Bronchial epithelial cell (primary cell): ENCODE results near the gene SLCO2B1. TPM values are rescaled to one million over a fixed set of nuclear protein-coding genes. Genes with fewer than 3 reads are reported as not detected.
A peak's percentile ranks its signal among the peaks of the same experiment; 100 is the strongest.

Source experiments
- DNase-seq: peaks from one replicate; pipeline ENCODE4 v3.0.0-alpha.2; 2010; ENCODE audit warnings: low read depth
- FAIRE-seq: peaks from 2 replicates; lab custom pipeline; 2011; peaks lifted over from hg19 to GRCh38; lab: Jason Lieb, UNC
- H3K27me3 ChIP-seq: 2 replicates; pipeline ENCODE4 v1.5.1; 2011; ENCODE audit warnings: low read length; ENCODE audit not compliant: control insufficient read depth, insufficient read depth
- H3K36me3 ChIP-seq: 2 replicates; pipeline ENCODE4 v1.5.1; 2011; ENCODE audit warnings: low read length; ENCODE audit not compliant: control insufficient read depth, insufficient read depth
- H3K4me3 ChIP-seq: 2 replicates; pipeline ENCODE4 v1.5.1; 2011; ENCODE audit warnings: mild to moderate bottlenecking, low read depth, low read length, control low read depth
- CTCF ChIP-seq: IDR thresholded peaks from 2 replicates; pipeline ENCODE4 v1.5.1; 2011; ENCODE audit warnings: mild to moderate bottlenecking, moderate library complexity, low read length, control low read depth, inconsistent platforms; ENCODE audit not compliant: insufficient read depth, severe bottlenecking
- total RNA-seq: library from RNA; depleted of rRNA; stranded (reverse); fragments of >200 nt; gene quantifications from 2 replicates; pipeline ENCODE4 v1.2.1, GENCODE V29; 2014

The SLCO2B1 gene
- total RNA-seq, 1 donor from 2014 or later, result not detected

GRCh38 chr11:75141166-75141565 is 9.7 kb upstream of the SLCO2B1 start:
- no peak for TF ChIP-seq CTCF
- H3K27me3 ChIP-seq, result no peaks in the 10 kb centered on the region
- FAIRE-seq (no peak), DNase-seq (no peak)
- no peak overlapping the region for H3K4me3 ChIP-seq
- H3K36me3 ChIP-seq, result no peaks in the 10 kb centered on the region

GRCh38 chr11:75142714-75143419 is 8.0 kb upstream of the SLCO2B1 start:
- DNase-seq, result peak; percentile 89
- no peak for FAIRE-seq
- Histone ChIP-seq H3K27me3 (no peaks in the 10 kb centered on the region), H3K4me3 (no peak overlapping the region), H3K36me3 (no peaks in the 10 kb centered on the region)
- TF ChIP-seq CTCF, result no peak

GRCh38 chr11:75143420-75143731 is 7.5 kb upstream of the SLCO2B1 start:
- Histone ChIP-seq H3K36me3 (no peaks in the 10 kb centered on the region), H3K27me3 (no peaks in the 10 kb centered on the region), H3K4me3 (no peak overlapping the region)
- no peak for TF ChIP-seq CTCF
- no peak for FAIRE-seq
- no peak for DNase-seq

GRCh38 chr11:75144716-75145014 is 6.2 kb upstream of the SLCO2B1 start:
- no peak for TF ChIP-seq CTCF
- FAIRE-seq, result no peak

GRCh38 chr11:75145196-75145971 is 5.5 kb upstream of the SLCO2B1 start:
- Histone ChIP-seq H3K27me3 (no peaks in the 10 kb centered on the region), H3K4me3 (no peak overlapping the region), H3K36me3 (no peaks in the 10 kb centered on the region)
- TF ChIP-seq CTCF, result no peak
- FAIRE-seq (no peak), DNase-seq (no peak)

More at GRCh38 chr11:75144716-75145014, 6.2 kb upstream of the SLCO2B1 start:
- no peak overlapping the region for H3K4me3 ChIP-seq
- DNase-seq, result no peak
- no peaks in the 10 kb centered on the region for H3K27me3 ChIP-seq
- H3K36me3 ChIP-seq, result no peaks in the 10 kb centered on the region
